ENCODE results near the gene PTGFRN.

Gene PTGFRN

DNA sequence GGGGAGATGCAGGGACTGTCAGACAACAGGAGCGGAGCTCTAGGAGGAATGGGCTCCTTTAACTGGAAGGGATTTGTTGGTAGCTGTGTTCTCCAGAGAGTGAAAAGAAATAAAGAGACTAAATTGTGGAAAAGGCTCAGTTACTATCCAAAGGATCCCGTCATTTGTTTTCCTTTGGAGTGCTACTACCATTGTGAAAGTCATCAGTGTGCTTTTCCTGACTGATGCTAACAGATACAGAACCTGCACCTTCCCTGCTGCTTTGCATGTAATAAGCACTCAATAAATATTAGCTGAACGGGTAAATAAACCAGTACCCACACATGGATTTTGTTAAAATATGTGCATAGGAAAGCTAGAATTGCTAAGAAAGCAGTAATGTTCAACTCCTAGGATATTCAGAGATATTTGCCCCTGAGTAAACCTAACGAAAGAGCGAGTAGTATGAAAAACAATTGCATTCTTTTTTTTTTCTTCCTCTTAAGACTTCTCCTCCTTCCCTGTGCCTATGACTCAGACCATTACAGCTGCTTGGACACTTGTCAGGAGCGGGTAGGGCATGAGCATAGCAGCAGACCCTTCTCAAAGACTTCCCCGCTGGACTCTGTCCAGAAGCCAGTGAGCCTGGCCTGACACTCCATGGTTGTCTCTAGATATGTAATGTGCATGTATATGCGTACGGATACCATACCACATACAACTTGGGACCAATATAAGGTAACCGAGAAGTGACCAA is 41.7 kb downstream of the PTGFRN start:
- no peak; the same call in 2 of the 3 replicates for ATAC-seq
- TF ChIP-seq ZFP3 (CRISPR knock-in tag; IDR thresholded peaks at IDR 0.05), result no peak

DNA sequence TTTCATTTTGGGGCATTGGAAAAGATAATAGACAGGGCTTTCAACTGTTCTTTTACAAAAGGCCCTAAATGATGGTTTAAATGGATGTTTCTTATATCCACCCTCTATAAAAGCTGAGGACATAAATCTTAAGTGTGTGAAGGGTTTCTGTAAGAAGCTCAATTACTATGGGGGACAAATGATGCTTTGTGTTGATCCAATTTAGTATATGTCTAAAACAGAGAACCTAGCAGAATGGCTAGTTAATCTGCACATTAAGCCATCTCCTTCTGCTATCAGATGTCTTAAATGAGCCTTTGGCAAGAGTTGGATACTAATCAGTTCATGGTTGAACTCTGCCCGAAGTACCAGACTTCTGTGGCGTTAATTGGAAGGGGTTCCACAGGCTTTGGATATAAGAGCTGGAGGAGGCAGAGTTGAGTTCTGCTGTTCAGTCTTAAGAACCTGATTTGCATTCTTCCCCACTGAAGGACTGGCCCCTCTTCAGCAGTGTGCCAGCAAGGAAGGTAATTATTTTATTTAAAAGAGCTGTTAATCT is 43.1 kb downstream of the PTGFRN start:
- ATAC-seq, result no peak
- no peak for TF ChIP-seq RARB (CRISPR knock-in tag; IDR thresholded peaks at IDR 0.05)
- TF ChIP-seq TCF4 (CRISPR knock-in tag; IDR thresholded peaks at IDR 0.05; ENCODE audit: borderline replicate concordance), result no peak
- TF ChIP-seq BACH2 (CRISPR knock-in tag; IDR thresholded peaks at IDR 0.05; ENCODE audit: borderline replicate concordance), result no peak
- TF ChIP-seq, protein P1, sequence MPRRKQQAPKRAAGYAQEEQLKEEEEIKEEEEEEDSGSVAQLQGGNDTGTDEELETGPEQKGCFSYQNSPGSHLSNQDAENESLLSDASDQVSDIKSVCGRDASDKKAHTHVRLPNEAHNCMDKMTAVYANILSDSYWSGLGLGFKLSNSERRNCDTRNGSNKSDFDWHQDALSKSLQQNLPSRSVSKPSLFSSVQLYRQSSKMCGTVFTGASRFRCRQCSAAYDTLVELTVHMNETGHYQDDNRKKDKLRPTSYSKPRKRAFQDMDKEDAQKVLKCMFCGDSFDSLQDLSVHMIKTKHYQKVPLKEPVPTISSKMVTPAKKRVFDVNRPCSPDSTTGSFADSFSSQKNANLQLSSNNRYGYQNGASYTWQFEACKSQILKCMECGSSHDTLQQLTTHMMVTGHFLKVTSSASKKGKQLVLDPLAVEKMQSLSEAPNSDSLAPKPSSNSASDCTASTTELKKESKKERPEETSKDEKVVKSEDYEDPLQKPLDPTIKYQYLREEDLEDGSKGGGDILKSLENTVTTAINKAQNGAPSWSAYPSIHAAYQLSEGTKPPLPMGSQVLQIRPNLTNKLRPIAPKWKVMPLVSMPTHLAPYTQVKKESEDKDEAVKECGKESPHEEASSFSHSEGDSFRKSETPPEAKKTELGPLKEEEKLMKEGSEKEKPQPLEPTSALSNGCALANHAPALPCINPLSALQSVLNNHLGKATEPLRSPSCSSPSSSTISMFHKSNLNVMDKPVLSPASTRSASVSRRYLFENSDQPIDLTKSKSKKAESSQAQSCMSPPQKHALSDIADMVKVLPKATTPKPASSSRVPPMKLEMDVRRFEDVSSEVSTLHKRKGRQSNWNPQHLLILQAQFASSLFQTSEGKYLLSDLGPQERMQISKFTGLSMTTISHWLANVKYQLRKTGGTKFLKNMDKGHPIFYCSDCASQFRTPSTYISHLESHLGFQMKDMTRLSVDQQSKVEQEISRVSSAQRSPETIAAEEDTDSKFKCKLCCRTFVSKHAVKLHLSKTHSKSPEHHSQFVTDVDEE (CRISPR knock-in tag; IDR thresholded peaks at IDR 0.05), result no peak
- no peak for TF ChIP-seq PPARA (CRISPR knock-in tag; IDR thresholded peaks at IDR 0.05; ENCODE audit: borderline replicate concordance)
- TF ChIP-seq ISL1 (CRISPR knock-in tag; IDR thresholded peaks at IDR 0.05), result no peak
- no peak for TF ChIP-seq SNAI2 (CRISPR knock-in tag; IDR thresholded peaks at IDR 0.05)

DNA sequence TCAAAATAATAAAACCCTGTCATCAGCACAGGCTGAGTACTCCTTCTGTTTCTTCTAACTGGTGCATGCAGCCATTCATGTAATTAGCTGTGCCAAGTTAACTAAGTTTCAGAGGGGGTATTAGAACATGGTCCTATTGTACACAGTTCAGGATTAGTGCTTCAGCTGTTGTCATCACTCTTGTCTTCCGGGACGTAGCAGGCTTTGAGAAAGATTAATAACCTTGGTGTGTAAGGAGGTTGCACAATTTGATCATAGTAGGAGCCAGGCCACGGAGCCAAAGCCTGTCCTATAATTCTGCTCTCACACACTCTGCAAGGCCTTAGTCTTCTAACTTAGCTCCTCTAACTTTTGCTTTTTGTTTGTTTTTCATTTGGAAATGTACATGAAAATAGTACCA is 44.7 kb downstream of the PTGFRN start:
- TF ChIP-seq, protein P2, sequence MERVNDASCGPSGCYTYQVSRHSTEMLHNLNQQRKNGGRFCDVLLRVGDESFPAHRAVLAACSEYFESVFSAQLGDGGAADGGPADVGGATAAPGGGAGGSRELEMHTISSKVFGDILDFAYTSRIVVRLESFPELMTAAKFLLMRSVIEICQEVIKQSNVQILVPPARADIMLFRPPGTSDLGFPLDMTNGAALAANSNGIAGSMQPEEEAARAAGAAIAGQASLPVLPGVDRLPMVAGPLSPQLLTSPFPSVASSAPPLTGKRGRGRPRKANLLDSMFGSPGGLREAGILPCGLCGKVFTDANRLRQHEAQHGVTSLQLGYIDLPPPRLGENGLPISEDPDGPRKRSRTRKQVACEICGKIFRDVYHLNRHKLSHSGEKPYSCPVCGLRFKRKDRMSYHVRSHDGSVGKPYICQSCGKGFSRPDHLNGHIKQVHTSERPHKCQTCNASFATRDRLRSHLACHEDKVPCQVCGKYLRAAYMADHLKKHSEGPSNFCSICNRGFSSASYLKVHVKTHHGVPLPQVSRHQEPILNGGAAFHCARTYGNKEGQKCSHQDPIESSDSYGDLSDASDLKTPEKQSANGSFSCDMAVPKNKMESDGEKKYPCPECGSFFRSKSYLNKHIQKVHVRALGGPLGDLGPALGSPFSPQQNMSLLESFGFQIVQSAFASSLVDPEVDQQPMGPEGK (CRISPR knock-in tag; IDR thresholded peaks at IDR 0.05; ENCODE audit: borderline replicate concordance), result no peak
- TF ChIP-seq ARNTL (CRISPR knock-in tag; IDR thresholded peaks at IDR 0.05; ENCODE audit: borderline replicate concordance, low read depth) (no peak), RARB (CRISPR knock-in tag; IDR thresholded peaks at IDR 0.05) (no peak), ZNF70 (CRISPR knock-in tag; IDR thresholded peaks at IDR 0.05) (no peak), PPARA (CRISPR knock-in tag; IDR thresholded peaks at IDR 0.05; ENCODE audit: borderline replicate concordance) (no peak), ZNF8 (CRISPR knock-in tag; IDR thresholded peaks at IDR 0.05) (no peak), ZNF565 (CRISPR knock-in tag; conservative IDR thresholded peaks at IDR 0.05; ENCODE audit: low read depth) (no peak), ISL1 (CRISPR knock-in tag; IDR thresholded peaks at IDR 0.05) (no peak), ZFP3 (CRISPR knock-in tag; IDR thresholded peaks at IDR 0.05) (no peak), ZFP30 (CRISPR knock-in tag; IDR thresholded peaks at IDR 0.05) (no peak), TOX (CRISPR knock-in tag; IDR thresholded peaks at IDR 0.05; ENCODE audit: borderline replicate concordance) (no peak), TCF4 (CRISPR knock-in tag; IDR thresholded peaks at IDR 0.05; ENCODE audit: borderline replicate concordance) (no peak), SNAI2 (CRISPR knock-in tag; IDR thresholded peaks at IDR 0.05) (no peak), ZC3H10 (CRISPR knock-in tag; IDR thresholded peaks at IDR 0.05) (no peak), GLIS3 (CRISPR knock-in tag; IDR thresholded peaks at IDR 0.05) (no peak), BACH2 (CRISPR knock-in tag; IDR thresholded peaks at IDR 0.05; ENCODE audit: borderline replicate concordance) (no peak), OSR1 (CRISPR knock-in tag; IDR thresholded peaks at IDR 0.05) (no peak)
- TF ChIP-seq, protein P3, sequence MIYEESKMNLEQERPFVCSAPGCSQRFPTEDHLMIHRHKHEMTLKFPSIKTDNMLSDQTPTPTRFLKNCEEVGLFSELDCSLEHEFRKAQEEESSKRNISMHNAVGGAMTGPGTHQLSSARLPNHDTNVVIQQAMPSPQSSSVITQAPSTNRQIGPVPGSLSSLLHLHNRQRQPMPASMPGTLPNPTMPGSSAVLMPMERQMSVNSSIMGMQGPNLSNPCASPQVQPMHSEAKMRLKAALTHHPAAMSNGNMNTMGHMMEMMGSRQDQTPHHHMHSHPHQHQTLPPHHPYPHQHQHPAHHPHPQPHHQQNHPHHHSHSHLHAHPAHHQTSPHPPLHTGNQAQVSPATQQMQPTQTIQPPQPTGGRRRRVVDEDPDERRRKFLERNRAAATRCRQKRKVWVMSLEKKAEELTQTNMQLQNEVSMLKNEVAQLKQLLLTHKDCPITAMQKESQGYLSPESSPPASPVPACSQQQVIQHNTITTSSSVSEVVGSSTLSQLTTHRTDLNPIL (CRISPR knock-in tag; IDR thresholded peaks at IDR 0.05; ENCODE audit: low read depth), result no peak
- TF ChIP-seq, protein P4, sequence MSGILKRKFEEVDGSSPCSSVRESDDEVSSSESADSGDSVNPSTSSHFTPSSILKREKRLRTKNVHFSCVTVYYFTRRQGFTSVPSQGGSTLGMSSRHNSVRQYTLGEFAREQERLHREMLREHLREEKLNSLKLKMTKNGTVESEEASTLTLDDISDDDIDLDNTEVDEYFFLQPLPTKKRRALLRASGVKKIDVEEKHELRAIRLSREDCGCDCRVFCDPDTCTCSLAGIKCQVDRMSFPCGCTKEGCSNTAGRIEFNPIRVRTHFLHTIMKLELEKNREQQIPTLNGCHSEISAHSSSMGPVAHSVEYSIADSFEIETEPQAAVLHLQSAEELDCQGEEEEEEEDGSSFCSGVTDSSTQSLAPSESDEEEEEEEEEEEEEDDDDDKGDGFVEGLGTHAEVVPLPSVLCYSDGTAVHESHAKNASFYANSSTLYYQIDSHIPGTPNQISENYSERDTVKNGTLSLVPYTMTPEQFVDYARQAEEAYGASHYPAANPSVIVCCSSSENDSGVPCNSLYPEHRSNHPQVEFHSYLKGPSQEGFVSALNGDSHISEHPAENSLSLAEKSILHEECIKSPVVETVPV (CRISPR knock-in tag; IDR thresholded peaks at IDR 0.05), result no peak
- no peak for ATAC-seq

DNA sequence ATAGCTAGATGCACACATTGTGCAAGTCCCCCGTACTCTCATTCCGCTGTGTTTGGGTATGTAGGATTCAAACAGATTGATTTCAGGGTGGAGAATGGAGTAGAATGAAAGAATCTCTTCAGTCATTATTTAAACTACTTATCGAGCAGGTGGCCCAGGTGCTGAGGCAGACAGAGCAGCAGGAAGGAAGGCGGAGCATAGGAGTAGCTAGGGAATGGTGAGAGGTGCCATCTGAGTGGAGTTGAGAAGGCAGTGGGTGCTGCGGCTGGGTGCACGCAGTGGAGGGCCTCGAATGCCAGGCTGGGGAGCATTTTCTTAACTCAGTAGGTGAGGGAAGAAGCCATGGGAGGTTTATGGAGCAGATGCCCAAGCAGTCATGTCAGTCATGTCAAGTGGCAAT is 46.7 kb downstream of the PTGFRN start:
- TF ChIP-seq ZNF565 (CRISPR knock-in tag; conservative IDR thresholded peaks at IDR 0.05; ENCODE audit: low read depth), result no peak
- no peak for TF ChIP-seq PPARA (CRISPR knock-in tag; IDR thresholded peaks at IDR 0.05; ENCODE audit: borderline replicate concordance)
- no peak for TF ChIP-seq ZNF70 (CRISPR knock-in tag; IDR thresholded peaks at IDR 0.05)
- TF ChIP-seq, protein P2 (CRISPR knock-in tag; IDR thresholded peaks at IDR 0.05; ENCODE audit: borderline replicate concordance), result no peak
- no peak for ATAC-seq
